K562 (cell line): ENCODE data around the gene ZNF607. TPM values are rescaled to one million over a fixed set of nuclear protein-coding genes. Genes with fewer than 3 reads are reported as not detected.

Source experiments
- ARNT ChIP-seq, 2 experiments: fragments of 450-650 bp; IDR thresholded peaks; 2 replicates each; pipeline ENCODE4 v1.6.1; 2016; ENCODE audit warnings: mild to moderate bottlenecking in 1 of 2
- ELF1 ChIP-seq: fragments of 200-800 bp; sonication (Bioruptor generic); IDR thresholded peaks from 2 replicates; pipeline ENCODE4 v1.6.1; 2016; ENCODE audit warnings: missing genetic modification characterization, missing compliant biosample characterization
- ETV1 ChIP-seq: fragments of 450-650 bp; conservative IDR thresholded peaks from 2 replicates; pipeline ENCODE4 v1.6.1; 2016; ENCODE audit warnings: missing genetic modification characterization, control low read depth, low read depth, missing compliant biosample characterization
- FIP1L1 ChIP-seq: fragments of 200-400 bp; formaldehyde crosslinking; IDR thresholded peaks from 2 replicates; pipeline ENCODE4 v1.6.1; 2018; ENCODE audit warnings: mild to moderate bottlenecking, low read depth, low read length; ENCODE audit not compliant: poor library complexity, severe bottlenecking
- FOXJ2 ChIP-seq: fragments of 200-800 bp; sonication (Bioruptor generic); IDR thresholded peaks from 2 replicates; pipeline ENCODE4 v1.6.1; 2016; ENCODE audit warnings: missing genetic modification characterization, missing compliant biosample characterization
- GTF2E2 ChIP-seq: fragments of 200-800 bp; sonication (Bioruptor generic); IDR thresholded peaks from 2 replicates; pipeline ENCODE4 v1.6.1; 2016; ENCODE audit warnings: missing genetic modification characterization, missing compliant biosample characterization
- HNRNPK ChIP-seq: fragments of 200-400 bp; formaldehyde crosslinking; IDR thresholded peaks from one replicate; pipeline ENCODE4 v1.6.1; 2018; ENCODE audit warnings: mild to moderate bottlenecking, low read depth, low read length; ENCODE audit not compliant: poor library complexity, severe bottlenecking
- HSF4 ChIP-seq: fragments of 250-450 bp; sonication (Bioruptor Pico); IDR thresholded peaks from 2 replicates; pipeline ENCODE4 v2.1.2; 2022; ENCODE audit warnings: mild to moderate bottlenecking, moderate library complexity, borderline replicate concordance
- KHSRP ChIP-seq: fragments of 450-650 bp; IDR thresholded peaks from 2 replicates; pipeline ENCODE4 v1.6.1; 2017
- PHTF2 ChIP-seq: fragments of 250-450 bp; sonication (Bioruptor Pico); IDR thresholded peaks from 2 replicates; pipeline ENCODE4 v1.5.0; 2021; ENCODE audit warnings: mild to moderate bottlenecking
- PTBP1 ChIP-seq: fragments of 200-400 bp; formaldehyde crosslinking; IDR thresholded peaks from 2 replicates; pipeline ENCODE4 v1.6.1; 2017; ENCODE audit warnings: low read depth, low read length
- ZNF174 ChIP-seq: fragments of 250-450 bp; sonication (Bioruptor Pico); IDR thresholded peaks from 2 replicates; pipeline ENCODE4 v1.4.0; 2020; ENCODE audit warnings: mild to moderate bottlenecking
- ZNF217 ChIP-seq: sonication (generic); formaldehyde crosslinking; IDR thresholded peaks from 2 replicates; pipeline ENCODE4 v1.8.0; 2022; ENCODE audit warnings: mild to moderate bottlenecking, missing genetic modification reagents
- ZNF3 ChIP-seq: fragments of 250-450 bp; sonication (Bioruptor Pico); IDR thresholded peaks from 2 replicates; pipeline ENCODE4 v1.5.0; 2021; ENCODE audit warnings: mild to moderate bottlenecking, moderate library complexity
- ZNF311 ChIP-seq: fragments of 250-450 bp; sonication (Bioruptor Pico); IDR thresholded peaks from 2 replicates; pipeline ENCODE4 v1.4.0; 2020; ENCODE audit warnings: mild to moderate bottlenecking, moderate library complexity
- ZNF384 ChIP-seq: IDR thresholded peaks from 2 replicates; pipeline ENCODE4 v1.6.1; 2012; ENCODE audit warnings: low read depth, low read length, improper control_type of control experiment
- ZNF668 ChIP-seq: fragments of 250-450 bp; sonication (Bioruptor Pico); IDR thresholded peaks from 2 replicates; pipeline ENCODE4 v1.8.0; 2022; ENCODE audit warnings: mild to moderate bottlenecking, inconsistent platforms
- ZNF717 ChIP-seq: fragments of 250-450 bp; sonication (Bioruptor Pico); IDR thresholded peaks from 2 replicates; pipeline ENCODE4 v1.5.0; 2021
- ZNF785 ChIP-seq: fragments of 250-450 bp; sonication (Bioruptor Pico); IDR thresholded peaks from 2 replicates; pipeline ENCODE4 v1.4.0; 2020; ENCODE audit warnings: mild to moderate bottlenecking
- polyA plus RNA-seq, 8 experiments: library from polyadenylated mRNA; depleted of rRNA in 4 of 8; stranded (reverse) in 5 of 8; unstranded in 3 of 8; fragments of >200 nt; fragmentation: Nextera tagmentation in 2 of 8; fragmentation: Illumina TruSeq in 1 of 8; extraction: Ambion mirVana in 2 of 8; extraction: Trizol in 1 of 8; gene quantifications; 2 replicates each; pipeline versions ENCODE4 v1.2.1 to v1.2.3, GENCODE V29; 2011 to 2014; ENCODE audit warnings: inconsistent platforms in 1 of 8, missing spikeins in 1 of 8
- total RNA-seq, 7 experiments: library from RNA; depleted of rRNA in 6 of 7; stranded (reverse); fragments of >200 nt in 6 of 7; fragmentation: Illumina TruSeq in 2 of 7; extraction: Trizol in 2 of 7; gene quantifications; 2 replicates each; pipeline versions ENCODE4 v1.2.1 to v1.2.3, GENCODE V29; 2011 to 2021; ENCODE audit warnings: low replicate concordance in 1 of 7
- TF ChIP-seq, protein P1 (sequence below): fragments of 450-650 bp; formaldehyde crosslinking; IDR thresholded peaks from 2 replicates; pipeline ENCODE4 v1.4.0; 2020; ENCODE audit warnings: mild to moderate bottlenecking, mixed read lengths
- TF ChIP-seq, protein P2 (sequence below): fragments of 250-450 bp; sonication (Bioruptor Pico); IDR thresholded peaks from 2 replicates; pipeline ENCODE4 v1.5.0; 2021; ENCODE audit warnings: mild to moderate bottlenecking, borderline replicate concordance
- TF ChIP-seq, protein P3 (sequence below): fragments of 250-450 bp; sonication (Bioruptor Pico); IDR thresholded peaks from 2 replicates; pipeline ENCODE4 v1.8.0; 2021; ENCODE audit warnings: moderate library complexity, mild to moderate bottlenecking, inconsistent platforms
- TF ChIP-seq, protein P4 (sequence below): fragments of 450-650 bp; IDR thresholded peaks from 2 replicates; pipeline ENCODE4 v1.6.1; 2014; ENCODE audit warnings: low read depth, mild to moderate bottlenecking, moderate library complexity, borderline replicate concordance

Gene ZNF607
- total and polyA plus RNA-seq, 9 of the 15 experiments (the other 6 are each of a cell fraction or from before 2014, with no cell fraction given) = 0.65 to 5.1 (median 3.6) TPM

DNA sequence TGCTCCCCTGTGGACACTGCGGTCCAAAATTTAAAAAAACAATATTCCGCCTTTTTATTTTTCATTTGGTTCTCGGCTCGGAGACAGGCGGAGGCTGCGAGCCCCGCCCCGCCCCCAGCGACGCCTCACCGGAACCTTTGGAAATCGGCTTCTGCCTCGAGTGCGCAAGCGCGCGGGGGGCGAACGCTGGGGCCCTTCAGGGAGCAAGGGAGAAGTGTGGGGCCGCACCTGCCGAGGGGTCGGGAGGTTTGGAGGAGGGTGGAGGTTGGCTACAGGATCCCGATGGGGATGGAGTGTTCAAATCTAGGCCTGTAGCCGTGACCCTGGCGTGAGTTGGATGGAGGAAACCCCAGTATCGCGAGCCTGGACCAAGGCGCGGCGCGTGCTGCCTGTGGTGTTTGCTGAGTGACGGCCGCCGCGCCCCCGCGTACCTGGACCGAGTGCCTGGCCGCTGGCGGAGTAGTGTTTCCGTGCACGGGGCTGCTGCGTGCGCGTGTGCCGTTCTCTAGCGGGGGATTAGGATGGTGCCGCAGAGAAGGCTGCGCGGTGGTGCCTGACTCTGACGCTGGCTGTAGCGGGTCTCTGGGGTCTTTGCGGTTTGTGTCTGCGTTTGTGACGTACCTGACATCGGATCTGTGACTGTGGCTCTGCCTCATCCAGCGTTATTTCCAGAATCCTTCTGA lies 63.7 kb downstream of the ZNF607 start (continued):
- TF ChIP-seq, protein P1, sequence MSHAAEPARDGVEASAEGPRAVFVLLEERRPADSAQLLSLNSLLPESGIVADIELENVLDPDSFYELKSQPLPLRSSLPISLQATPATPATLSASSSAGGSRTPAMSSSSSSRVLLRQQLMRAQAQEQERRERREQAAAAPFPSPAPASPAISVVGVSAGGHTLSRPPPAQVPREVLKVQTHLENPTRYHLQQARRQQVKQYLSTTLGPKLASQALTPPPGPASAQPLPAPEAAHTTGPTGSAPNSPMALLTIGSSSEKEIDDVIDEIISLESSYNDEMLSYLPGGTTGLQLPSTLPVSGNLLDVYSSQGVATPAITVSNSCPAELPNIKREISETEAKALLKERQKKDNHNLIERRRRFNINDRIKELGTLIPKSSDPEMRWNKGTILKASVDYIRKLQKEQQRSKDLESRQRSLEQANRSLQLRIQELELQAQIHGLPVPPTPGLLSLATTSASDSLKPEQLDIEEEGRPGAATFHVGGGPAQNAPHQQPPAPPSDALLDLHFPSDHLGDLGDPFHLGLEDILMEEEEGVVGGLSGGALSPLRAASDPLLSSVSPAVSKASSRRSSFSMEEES (CRISPR knock-in tag) = no peak
- TF ChIP-seq ZNF384 (no peak), KHSRP (no peak), ARNT (IDR thresholded peaks at IDR 0.05) (no peak), HNRNPK (no peak), HSF4 (CRISPR knock-in tag) (no peak), ELF1 (tag) (no peak), PHTF2 (CRISPR knock-in tag) (no peak), ZNF717 (CRISPR knock-in tag) (no peak), ZNF668 (CRISPR knock-in tag) (no peak), ZNF3 (CRISPR knock-in tag) (no peak), GTF2E2 (tag) (no peak), ZNF174 (no peak), FIP1L1 (no peak), FOXJ2 (tag) (no peak), ETV1 (tag) (peak; percentile 24; the same call in 1 of the 2 replicates), ZNF785 (CRISPR knock-in tag) (no peak), ZNF311 (CRISPR knock-in tag) (no peak), PTBP1 (no peak), ZNF217 (CRISPR knock-in tag) (no peak)
- TF ChIP-seq, protein P2, sequence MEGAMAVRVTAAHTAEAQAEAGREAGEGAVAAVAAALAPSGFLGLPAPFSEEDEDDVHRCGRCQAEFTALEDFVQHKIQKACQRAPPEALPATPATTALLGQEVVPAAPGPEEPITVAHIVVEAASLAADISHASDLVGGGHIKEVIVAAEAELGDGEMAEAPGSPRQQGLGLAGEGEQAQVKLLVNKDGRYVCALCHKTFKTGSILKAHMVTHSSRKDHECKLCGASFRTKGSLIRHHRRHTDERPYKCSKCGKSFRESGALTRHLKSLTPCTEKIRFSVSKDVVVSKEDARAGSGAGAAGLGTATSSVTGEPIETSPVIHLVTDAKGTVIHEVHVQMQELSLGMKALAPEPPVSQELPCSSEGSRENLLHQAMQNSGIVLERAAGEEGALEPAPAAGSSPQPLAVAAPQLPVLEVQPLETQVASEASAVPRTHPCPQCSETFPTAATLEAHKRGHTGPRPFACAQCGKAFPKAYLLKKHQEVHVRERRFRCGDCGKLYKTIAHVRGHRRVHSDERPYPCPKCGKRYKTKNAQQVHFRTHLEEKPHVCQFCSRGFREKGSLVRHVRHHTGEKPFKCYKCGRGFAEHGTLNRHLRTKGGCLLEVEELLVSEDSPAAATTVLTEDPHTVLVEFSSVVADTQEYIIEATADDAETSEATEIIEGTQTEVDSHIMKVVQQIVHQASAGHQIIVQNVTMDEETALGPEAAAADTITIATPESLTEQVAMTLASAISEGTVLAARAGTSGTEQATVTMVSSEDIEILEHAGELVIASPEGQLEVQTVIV = no peak
- TF ChIP-seq, protein P3, sequence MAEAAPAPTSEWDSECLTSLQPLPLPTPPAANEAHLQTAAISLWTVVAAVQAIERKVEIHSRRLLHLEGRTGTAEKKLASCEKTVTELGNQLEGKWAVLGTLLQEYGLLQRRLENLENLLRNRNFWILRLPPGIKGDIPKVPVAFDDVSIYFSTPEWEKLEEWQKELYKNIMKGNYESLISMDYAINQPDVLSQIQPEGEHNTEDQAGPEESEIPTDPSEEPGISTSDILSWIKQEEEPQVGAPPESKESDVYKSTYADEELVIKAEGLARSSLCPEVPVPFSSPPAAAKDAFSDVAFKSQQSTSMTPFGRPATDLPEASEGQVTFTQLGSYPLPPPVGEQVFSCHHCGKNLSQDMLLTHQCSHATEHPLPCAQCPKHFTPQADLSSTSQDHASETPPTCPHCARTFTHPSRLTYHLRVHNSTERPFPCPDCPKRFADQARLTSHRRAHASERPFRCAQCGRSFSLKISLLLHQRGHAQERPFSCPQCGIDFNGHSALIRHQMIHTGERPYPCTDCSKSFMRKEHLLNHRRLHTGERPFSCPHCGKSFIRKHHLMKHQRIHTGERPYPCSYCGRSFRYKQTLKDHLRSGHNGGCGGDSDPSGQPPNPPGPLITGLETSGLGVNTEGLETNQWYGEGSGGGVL (CRISPR knock-in tag) = no peak
- TF ChIP-seq, protein P4, sequence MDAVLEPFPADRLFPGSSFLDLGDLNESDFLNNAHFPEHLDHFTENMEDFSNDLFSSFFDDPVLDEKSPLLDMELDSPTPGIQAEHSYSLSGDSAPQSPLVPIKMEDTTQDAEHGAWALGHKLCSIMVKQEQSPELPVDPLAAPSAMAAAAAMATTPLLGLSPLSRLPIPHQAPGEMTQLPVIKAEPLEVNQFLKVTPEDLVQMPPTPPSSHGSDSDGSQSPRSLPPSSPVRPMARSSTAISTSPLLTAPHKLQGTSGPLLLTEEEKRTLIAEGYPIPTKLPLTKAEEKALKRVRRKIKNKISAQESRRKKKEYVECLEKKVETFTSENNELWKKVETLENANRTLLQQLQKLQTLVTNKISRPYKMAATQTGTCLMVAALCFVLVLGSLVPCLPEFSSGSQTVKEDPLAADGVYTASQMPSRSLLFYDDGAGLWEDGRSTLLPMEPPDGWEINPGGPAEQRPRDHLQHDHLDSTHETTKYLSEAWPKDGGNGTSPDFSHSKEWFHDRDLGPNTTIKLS = peak; percentile 69; the same call in 1 of the 2 replicates
